Activated CD4-positive, alpha-beta T cell treated with anti-CD3 and anti-CD28 coated beads, Interleukin-2, amount 10 ng/mL, durations not matched to agents 7 days and 5 days (primary cell): ENCODE measurements around the gene MSH2. TPM values are rescaled to one million over a fixed set of nuclear protein-coding genes. Genes with fewer than 3 reads are reported as not detected.
A peak's percentile ranks its signal among the peaks of the same experiment; 100 is the strongest.
"Not testable (repeated sequence)": the region's sequence is repeated elsewhere in the genome, so short reads cannot be mapped to it uniquely, and the experiment has no call there.

Source experiments
- CTCF ChIA-PET: fragments of 350-600 bp; sonication (Branson Sonifier 250); formaldehyde crosslinking; loops from one replicate; lab custom pipeline; 2021; ENCODE audit warnings: antibody characterized with exemption; lab: Charles Lee
- POLR2A ChIA-PET: fragments of 350-600 bp; sonication (Branson Sonifier 250); formaldehyde crosslinking; loops from one replicate; lab custom pipeline; 2021; ENCODE audit warnings: antibody characterized with exemption; lab: Charles Lee
- DNase-seq: peaks from one replicate; pipeline ENCODE4 v3.0.0-alpha.2; 2020
- H3K27ac Mint-ChIP-seq: one replicate; pipeline ENCODE4 v1.8.0; 2021; ENCODE audit warnings: mild to moderate bottlenecking, moderate library complexity, mixed read lengths
- H3K27me3 Mint-ChIP-seq: one replicate; pipeline ENCODE4 v1.8.0; 2021; ENCODE audit warnings: mixed read lengths
- H3K36me3 Mint-ChIP-seq: one replicate; pipeline ENCODE4 v1.8.0; 2021; ENCODE audit warnings: low read depth, mixed read lengths
- H3K4me1 Mint-ChIP-seq: one replicate; pipeline ENCODE4 v1.8.0; 2021; ENCODE audit warnings: mixed read lengths
- H3K4me3 Mint-ChIP-seq: one replicate; pipeline ENCODE4 v1.8.0; 2021; ENCODE audit warnings: mild to moderate bottlenecking, moderate library complexity, mixed read lengths
- H3K9me3 Mint-ChIP-seq: one replicate; pipeline ENCODE4 v1.8.0; 2021; ENCODE audit warnings: mixed read lengths
- total RNA-seq, 2 experiments: library from RNA; stranded (reverse); gene quantifications; one replicate each; pipeline ENCODE4 v1.2.3, GENCODE V29; 2021

Gene MSH2
- total RNA-seq, 2 experiments from 2014 or later, result 48.0 to 51.8 TPM

DNA sequence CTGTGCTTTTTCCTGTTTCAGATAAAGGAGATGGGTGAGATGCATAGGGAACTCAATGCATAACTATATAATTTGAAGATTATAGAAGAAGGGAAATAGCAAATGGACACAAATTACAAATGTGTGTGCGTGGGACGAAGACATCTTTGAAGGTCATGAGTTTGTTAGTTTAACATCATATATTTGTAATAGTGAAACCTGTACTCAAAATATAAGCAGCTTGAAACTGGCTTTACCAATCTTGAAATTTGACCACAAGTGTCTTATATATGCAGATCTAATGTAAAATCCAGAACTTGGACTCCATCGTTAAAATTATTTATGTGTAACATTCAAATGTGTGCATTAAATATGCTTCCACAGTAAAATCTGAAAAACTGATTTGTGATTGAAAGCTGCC lies 16.4 kb upstream of the MSH2 start:
- POLR2A ChIA-PET, result no interaction called here
- no peak for DNase-seq
- H3K4me3 Mint-ChIP-seq, result no peak overlapping the region
- no peaks in the 10 kb centered on the region for H3K4me1 Mint-ChIP-seq
- no peak overlapping the region for H3K27ac Mint-ChIP-seq
- CTCF ChIA-PET, result interaction anchor here (1.0 to 1.3 kb wide), 2 partner anchors 17 to 52 kb away, joined by 3 read pairs; partner anchors contain the start of gene MSH2
- H3K9me3 Mint-ChIP-seq, result no peaks in the 10 kb centered on the region
- peaks cover 20% of the 10 kb centered on the region for H3K27me3 Mint-ChIP-seq
- no peaks in the 10 kb centered on the region for H3K36me3 Mint-ChIP-seq

DNA sequence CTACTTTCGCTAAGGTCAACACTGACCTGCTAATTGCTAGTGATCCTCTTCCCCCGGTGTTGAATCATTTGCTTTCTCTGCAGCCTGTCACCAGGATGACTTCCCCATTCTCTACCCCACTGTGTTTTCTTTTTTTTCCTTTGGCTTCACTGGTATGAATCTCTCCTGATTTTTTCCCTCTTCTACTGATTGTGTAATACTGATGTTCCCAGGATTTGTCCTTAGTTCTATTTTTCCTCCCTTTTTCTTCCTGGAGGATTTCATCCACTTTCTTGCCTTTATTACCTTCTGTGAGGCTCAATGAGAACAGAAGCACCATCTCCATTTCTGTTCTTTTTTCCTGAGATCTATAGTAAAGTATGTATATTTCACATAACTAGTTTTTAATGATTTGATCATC lies 14.1 kb upstream of the MSH2 start:
- peaks cover 20% of the 10 kb centered on the region for H3K27me3 Mint-ChIP-seq
- peak overlapping the region; percentile 7 for H3K27ac Mint-ChIP-seq
- ChIA-PET CTCF (interaction anchor here (0.6 to 1.8 kb wide), 7 partner anchors 10 to 694 kb away, joined by 3 to 9 read pairs (median 5); no protein-coding TSS in a partner anchor), POLR2A (no interaction called here)
- no peaks in the 10 kb centered on the region for H3K36me3 Mint-ChIP-seq
- H3K4me3 Mint-ChIP-seq, result no peak overlapping the region
- H3K9me3 Mint-ChIP-seq, result no peaks in the 10 kb centered on the region
- no peaks in the 10 kb centered on the region for H3K4me1 Mint-ChIP-seq
- DNase-seq, result no peak

DNA sequence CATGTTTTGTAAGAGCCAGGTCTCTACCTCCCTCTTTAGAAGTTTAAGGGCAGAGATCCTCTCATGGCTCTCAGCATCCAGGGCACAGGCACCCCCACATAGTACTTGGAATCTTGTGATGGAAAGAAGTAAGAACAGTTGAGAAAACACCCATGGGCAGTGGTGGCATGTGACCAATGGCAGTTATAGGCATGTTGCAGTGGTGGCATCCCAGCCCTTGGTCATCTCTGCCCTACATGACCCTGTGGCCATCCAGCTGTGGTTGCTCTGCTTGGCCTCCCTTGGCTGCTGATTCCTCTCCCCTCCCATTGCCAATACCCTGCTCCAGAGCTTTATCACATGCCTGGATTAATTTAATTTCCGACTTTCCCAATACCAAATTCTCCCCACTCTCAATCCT lies 13.3 kb upstream of the MSH2 start:
- Mint-ChIP-seq H3K4me1 (no peaks in the 10 kb centered on the region), H3K27ac (no peak overlapping the region), H3K27me3 (peaks cover 20% of the 10 kb centered on the region), H3K36me3 (no peaks in the 10 kb centered on the region), H3K9me3 (no peaks in the 10 kb centered on the region), H3K4me3 (no peak overlapping the region)
- ChIA-PET CTCF (interaction anchor here (0.6 to 1.3 kb wide), 2 partner anchors 10 to 357 kb away, joined by 3 to 4 read pairs; no protein-coding TSS in a partner anchor), POLR2A (no interaction called here)
- no peak for DNase-seq

DNA sequence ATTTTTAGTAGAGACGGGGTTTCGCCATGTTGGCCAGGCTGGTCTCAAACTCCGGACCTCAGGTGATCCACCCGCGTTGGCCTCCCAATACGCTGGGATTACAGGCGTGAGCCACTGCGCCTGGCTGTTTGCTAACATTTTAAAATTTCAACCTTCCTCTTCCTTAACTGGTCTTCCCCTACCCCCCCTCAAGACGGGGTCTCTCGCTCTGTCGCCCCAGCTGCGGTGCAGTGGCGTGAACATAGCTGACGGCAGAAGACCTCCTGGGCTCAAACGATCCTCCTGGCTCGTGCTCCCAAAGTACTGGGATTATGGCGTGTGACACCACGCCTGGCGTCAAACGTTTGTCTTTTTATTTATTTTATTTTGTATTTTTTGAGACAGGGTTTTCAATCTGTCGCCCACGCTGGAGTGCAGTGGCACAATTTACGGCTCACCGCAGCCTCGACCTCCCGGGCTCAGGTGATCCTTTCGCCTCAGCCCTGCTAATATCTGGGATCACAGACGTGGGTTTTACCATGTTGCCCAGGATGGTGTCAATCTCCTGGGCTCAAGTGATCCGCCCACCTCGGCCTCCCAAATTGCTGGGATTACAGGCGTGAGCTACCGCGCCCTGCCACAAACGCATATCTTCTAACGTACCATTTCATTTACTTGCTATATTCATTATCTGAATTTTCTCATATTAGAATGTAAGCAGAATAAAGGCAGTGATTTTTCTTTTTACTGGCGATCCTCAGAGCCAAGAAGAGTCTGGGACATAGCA lies 984 bp upstream of the MSH2 start:
- no peaks in the 10 kb centered on the region for H3K27me3 Mint-ChIP-seq
- peaks cover 3% of the 10 kb centered on the region for H3K9me3 Mint-ChIP-seq
- H3K36me3 Mint-ChIP-seq, result peaks cover 22% of the 10 kb centered on the region
- peak overlapping the region; percentile 95 for H3K27ac Mint-ChIP-seq
- no peak for DNase-seq
- POLR2A ChIA-PET, result no interaction called here
- peak overlapping the region; percentile 91 for H3K4me3 Mint-ChIP-seq
- CTCF ChIA-PET, result interaction anchor here (0.8 to 2.0 kb wide), 4 partner anchors 10 to 366 kb away, joined by 3 to 5 read pairs (median 5); no protein-coding TSS in a partner anchor
- H3K4me1 Mint-ChIP-seq, result peaks cover 31% of the 10 kb centered on the region

DNA sequence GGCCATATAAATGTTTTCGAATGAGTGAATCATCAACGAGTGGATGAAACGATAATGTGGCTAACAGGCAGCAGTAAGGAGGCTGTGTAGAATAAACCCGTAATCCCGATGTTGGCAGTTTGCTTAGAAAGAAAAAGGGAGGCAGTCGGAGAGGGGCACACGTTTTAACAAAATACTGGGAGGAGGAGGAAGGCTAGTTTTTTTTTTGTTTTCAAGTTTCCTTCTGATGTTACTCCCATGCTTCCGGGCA lies 476 bp upstream of the MSH2 start:
- Mint-ChIP-seq H3K4me3 (peak overlapping the region; percentile 91), H3K27me3 (no peaks in the 10 kb centered on the region), H3K36me3 (peaks cover 26% of the 10 kb centered on the region), H3K27ac (peak overlapping the region; percentile 95), H3K4me1 (peaks cover 35% of the 10 kb centered on the region), H3K9me3 (peaks cover 3% of the 10 kb centered on the region)
- no peak for DNase-seq
- ChIA-PET CTCF (interaction anchor here (0.5 to 1.9 kb wide), 5 partner anchors 10 to 1729 kb away, joined by 3 to 5 read pairs (median 5); no protein-coding TSS in a partner anchor), POLR2A (interaction anchor here (0.8 kb wide), 1 partner anchor 79 kb away, joined by 3 read pairs; no protein-coding TSS in a partner anchor)

DNA sequence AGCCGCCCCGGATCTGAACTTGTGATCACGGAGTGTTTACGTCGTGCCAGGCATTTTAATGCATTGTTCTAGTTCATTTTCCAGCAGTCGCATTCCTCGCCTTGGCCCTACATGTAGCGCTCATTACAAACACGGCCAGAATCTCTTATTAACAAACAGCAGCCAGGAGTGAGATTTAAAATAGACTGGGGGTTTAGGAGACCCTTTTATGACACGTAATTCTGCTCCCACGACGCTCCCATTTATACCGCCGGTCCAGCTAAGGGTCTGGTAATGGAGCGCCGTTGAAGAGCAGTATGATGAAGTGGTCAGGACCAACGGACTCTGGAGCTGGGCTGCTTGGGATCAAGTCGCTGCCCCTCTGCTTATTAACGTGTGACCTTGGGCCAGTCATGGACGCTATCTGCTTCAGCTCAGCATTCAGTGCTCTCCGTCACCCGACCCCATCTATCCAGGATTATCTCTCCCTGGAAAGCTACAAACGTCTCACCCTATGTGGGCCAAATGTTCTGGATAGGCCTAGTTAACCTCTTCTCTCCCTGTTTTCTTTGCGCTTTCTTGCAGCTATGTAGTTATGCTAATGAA lies 745 bp downstream of the MSH2 start:
- no peak for DNase-seq
- ChIA-PET POLR2A (interaction anchor here (0.6 kb wide), 1 partner anchor 88 kb away, joined by 3 read pairs; no protein-coding TSS in a partner anchor), CTCF (interaction anchor here (0.6 to 1.9 kb wide), 5 partner anchors 11 to 457 kb away, joined by 3 to 5 read pairs (median 4); no protein-coding TSS in a partner anchor)
- H3K4me1 Mint-ChIP-seq, result peaks cover 44% of the 10 kb centered on the region
- H3K27me3 Mint-ChIP-seq, result no peaks in the 10 kb centered on the region
- H3K36me3 Mint-ChIP-seq, result peaks cover 36% of the 10 kb centered on the region
- H3K4me3 Mint-ChIP-seq, result peak overlapping the region; percentile 91
- H3K9me3 Mint-ChIP-seq, result peaks cover 3% of the 10 kb centered on the region
- peak overlapping the region; percentile 95 for H3K27ac Mint-ChIP-seq

DNA sequence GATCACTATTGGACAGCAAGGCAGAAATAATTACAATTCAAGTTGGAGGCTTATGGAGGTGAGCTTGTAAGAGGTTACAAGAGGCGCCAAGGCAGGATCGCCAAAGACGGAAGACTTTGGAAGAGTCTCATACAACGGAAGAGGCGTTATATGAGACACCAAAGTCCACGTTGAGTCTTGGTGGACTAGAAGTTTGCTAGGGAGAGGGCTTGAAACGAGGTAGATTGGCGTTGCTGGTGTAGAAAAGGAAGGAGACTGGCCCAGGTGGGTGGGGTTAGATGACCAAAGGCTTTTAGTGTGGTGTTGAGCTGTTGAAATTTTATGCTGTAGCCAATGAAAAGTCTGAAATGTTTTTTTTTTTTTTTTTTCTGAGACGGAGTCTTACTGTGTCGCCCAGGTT lies 1.4 kb downstream of the MSH2 start:
- Mint-ChIP-seq H3K9me3 (peaks cover 3% of the 10 kb centered on the region), H3K36me3 (peaks cover 37% of the 10 kb centered on the region), H3K4me3 (peak overlapping the region; percentile 91), H3K4me1 (peaks cover 44% of the 10 kb centered on the region), H3K27ac (peak overlapping the region; percentile 95), H3K27me3 (no peaks in the 10 kb centered on the region)
- POLR2A ChIA-PET, result no interaction called here
- DNase-seq, result no peak
- CTCF ChIA-PET, result interaction anchor here (0.6 to 1.9 kb wide), 5 partner anchors 10 to 458 kb away, joined by 3 to 5 read pairs (median 4); no protein-coding TSS in a partner anchor

DNA sequence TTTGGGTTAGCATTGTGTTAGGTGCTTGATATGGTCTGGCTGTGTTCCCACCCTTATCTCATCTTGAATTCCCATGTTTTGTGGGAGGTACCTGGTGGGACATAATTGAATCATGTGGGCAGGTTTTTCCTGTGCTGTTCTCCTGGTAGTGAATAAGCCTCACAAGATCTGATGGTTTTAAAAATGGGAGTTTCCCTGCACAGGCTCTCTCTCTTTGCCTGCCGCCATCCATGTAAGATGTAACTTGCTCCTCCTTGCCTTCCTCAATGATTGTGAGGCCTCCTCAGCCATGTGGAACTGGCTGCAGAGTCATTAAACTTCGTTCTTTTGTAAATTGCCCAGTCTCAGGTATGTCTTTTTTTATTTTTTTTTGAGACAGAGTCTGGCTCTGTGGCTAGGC lies 2.8 kb downstream of the MSH2 start:
- H3K9me3 Mint-ChIP-seq, result peaks cover 3% of the 10 kb centered on the region
- ChIA-PET POLR2A (no interaction called here), CTCF (no interaction called here)
- H3K27ac Mint-ChIP-seq, result no peak overlapping the region
- H3K4me1 Mint-ChIP-seq, result peaks cover 44% of the 10 kb centered on the region
- H3K27me3 Mint-ChIP-seq, result no peaks in the 10 kb centered on the region
- peaks cover 40% of the 10 kb centered on the region for H3K36me3 Mint-ChIP-seq
- H3K4me3 Mint-ChIP-seq, result peak overlapping the region; percentile 20
- DNase-seq, result no peak

DNA sequence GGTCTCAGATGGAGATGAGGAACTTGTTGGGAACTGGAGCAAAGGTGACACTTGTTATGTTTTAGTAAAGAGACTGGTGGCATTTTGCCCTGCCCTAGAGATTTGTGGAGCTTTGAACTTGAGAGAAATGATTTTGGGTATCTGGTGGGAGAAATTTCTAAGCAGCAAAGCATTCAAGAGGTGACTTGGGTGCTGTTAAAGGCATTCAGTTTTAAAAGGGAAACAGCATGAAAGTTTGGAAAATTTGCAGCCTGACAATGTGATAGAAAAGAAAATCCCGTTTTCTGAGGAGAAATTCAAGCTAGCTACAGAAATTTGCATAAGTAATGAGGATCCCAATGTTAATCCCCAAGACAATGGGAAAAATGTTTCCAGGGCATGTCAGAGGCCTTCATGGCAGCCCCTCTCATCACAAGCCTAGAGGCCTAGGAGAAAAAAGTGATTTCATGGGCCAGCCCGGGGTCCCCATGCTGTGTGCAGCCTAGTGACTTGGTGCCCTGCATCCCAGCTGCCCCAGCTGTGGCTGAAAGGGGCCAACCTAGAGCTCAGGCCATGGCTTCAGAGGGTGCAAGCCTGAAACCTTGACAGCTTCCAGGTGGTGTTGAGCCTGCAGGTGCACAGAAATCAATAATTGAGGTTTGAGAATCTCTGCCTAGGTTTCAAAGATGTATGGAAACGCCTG lies 3.8 kb downstream of the MSH2 start:
- H3K9me3 Mint-ChIP-seq, POLR2A ChIA-PET, H3K27ac Mint-ChIP-seq, DNase-seq, H3K4me3 Mint-ChIP-seq, H3K27me3 Mint-ChIP-seq: not testable (repeated sequence)
- peaks cover 43% of the 10 kb centered on the region for H3K4me1 Mint-ChIP-seq
- peaks cover 40% of the 10 kb centered on the region for H3K36me3 Mint-ChIP-seq
- CTCF ChIA-PET, result interaction anchor here (1.4 kb wide), 1 partner anchor 11 kb away, joined by 4 read pairs; no protein-coding TSS in a partner anchor

DNA sequence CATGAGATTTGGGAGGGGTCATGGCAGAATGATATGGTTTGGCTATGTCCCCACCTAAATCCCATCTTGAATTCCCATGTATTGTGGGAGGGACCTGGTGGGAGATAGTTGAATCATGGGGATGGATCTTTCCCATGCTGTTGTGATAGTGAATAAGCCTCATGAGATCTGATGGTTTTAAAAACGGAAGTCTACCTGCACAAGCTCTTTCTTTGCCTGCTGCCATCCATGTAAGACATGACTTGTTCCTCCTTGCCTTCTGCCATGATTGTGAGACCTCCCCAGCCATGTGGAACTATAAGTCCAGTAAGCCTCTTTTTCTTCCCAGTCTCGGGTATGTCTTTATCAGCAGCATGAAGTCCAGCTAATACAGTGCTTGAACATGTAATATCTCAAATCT lies 5.0 kb downstream of the MSH2 start:
- POLR2A ChIA-PET, CTCF ChIA-PET, H3K27me3 Mint-ChIP-seq, H3K27ac Mint-ChIP-seq, H3K4me3 Mint-ChIP-seq, H3K9me3 Mint-ChIP-seq, DNase-seq: not testable (repeated sequence)
- Mint-ChIP-seq H3K4me1 (peaks cover 35% of the 10 kb centered on the region), H3K36me3 (peaks cover 44% of the 10 kb centered on the region)

DNA sequence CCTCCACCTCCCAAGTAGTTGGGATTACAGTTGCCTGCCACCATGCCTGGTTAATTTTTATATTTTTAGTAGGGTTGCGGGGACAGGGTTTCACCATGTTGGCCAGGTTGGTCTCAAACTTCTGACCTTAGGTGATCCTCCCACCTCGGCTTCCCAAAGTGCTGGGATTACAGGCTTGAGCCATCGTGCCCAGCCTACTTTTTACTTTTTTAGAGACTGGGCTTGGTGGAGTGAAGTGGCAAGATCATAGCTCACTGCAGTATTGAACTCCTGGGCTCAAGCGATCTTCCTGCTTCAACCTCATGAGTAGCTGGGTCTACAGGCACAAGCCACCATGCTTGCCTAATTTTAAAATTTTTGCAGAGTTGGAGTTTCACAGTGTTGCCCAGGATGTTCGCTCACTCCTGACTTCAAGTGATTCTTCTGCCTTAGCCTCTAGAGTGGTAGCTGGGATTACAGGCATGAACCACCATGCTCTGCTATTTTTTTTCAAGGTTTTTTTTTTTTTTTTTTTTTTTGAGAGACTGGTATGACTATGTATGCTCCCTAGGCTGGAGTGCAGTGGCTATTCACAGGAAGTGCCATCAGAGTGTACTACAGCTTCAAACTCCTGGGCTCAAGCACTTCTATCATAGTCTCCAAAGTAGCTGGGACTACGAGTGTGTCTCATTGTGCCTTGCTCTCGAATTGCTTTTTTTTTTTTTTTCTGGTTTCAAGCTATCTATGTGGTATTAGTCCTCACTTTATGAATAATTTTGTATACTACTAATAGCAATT lies 11.9 kb downstream of the MSH2 start:
- no peaks in the 10 kb centered on the region for H3K4me1 Mint-ChIP-seq
- H3K27ac Mint-ChIP-seq, result no peak overlapping the region
- peaks cover 31% of the 10 kb centered on the region for H3K36me3 Mint-ChIP-seq
- no peak for DNase-seq
- ChIA-PET CTCF (interaction anchor here (0.6 to 1.4 kb wide), 6 partner anchors 11 to 321 kb away, joined by 3 to 5 read pairs (median 3); no protein-coding TSS in a partner anchor), POLR2A (no interaction called here)
- no peaks in the 10 kb centered on the region for H3K9me3 Mint-ChIP-seq
- no peaks in the 10 kb centered on the region for H3K27me3 Mint-ChIP-seq
- H3K4me3 Mint-ChIP-seq, result no peak overlapping the region

DNA sequence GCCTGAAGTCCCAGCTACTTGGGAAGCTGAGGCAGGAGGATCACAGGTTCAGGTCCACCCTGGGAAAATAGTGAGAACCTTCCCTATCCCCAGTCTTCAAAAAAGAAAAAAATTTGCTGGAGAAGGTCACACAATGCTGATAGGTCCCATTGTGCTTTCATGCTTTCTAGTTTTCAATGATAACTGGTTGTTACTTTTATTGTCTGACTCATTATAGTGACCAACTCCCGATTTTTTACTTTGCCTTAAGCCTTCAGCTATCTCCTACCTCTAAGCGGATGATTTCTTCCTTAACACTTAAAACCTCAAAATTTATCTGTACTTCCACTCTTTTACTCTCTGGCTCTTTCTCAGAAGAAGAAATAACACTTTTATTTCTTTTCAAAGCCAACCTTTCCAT lies 17.3 kb downstream of the MSH2 start:
- peaks cover 39% of the 10 kb centered on the region for H3K36me3 Mint-ChIP-seq
- no peak overlapping the region for H3K27ac Mint-ChIP-seq

More for the DNA sequence above, 17.3 kb downstream of the MSH2 start:
- DNase-seq, result no peak
- Mint-ChIP-seq H3K9me3 (no peaks in the 10 kb centered on the region), H3K4me3 (no peak overlapping the region), H3K27me3 (no peaks in the 10 kb centered on the region), H3K4me1 (no peaks in the 10 kb centered on the region)
- POLR2A ChIA-PET, result no interaction called here
- CTCF ChIA-PET, result interaction anchor here (0.5 to 0.6 kb wide), 2 partner anchors 65 to 809 kb away, joined by 3 to 5 read pairs; no protein-coding TSS in a partner anchor
